Measurements from ENCODE around the gene OSBP2.

OSBP2 gene

DNA sequence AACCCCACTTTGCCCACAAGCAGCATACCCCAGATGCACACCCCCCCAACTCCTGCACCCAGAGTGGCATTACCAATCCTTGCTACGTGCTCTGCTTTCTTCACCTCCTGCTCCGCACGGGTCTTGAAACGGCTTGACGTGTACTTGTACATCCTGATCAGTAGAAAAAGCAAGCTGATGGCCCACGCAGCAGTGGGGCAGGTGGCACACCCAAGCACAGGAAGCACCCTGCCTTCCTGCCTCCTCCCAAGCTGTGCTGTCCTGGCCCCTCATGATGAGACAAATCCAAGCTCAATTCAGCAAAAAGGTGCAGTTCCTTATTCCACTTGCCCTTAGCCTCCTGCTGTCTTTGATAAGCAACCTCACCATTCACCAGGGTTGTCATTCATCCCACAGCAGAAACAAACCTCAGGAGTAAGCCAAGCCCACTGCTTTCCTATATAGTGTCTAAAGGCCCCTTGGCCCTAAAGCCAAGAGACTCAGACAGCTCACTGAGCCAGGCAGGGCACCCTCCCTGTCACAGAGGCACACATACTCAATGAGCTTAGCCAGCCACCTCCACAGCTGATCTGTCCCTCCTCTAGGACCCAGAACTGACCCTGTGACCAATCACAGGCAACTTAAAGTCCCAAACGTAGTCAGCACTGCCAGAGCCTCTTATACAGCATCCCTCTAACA is 246.2 kb downstream of the OSBP2 start:
- Histone ChIP-seq H3K9ac (ENCODE audit: low read length) (no peak overlapping the region), H3K9me3 (ENCODE audit: control insufficient read depth, low read length) (no peaks in the 10 kb centered on the region), H3K4me1 (ENCODE audit: control insufficient read depth, insufficient read depth, low read length) (no peaks in the 10 kb centered on the region), H3K4me3 (ENCODE audit: low read length) (no peak overlapping the region), H3K27me3 (replicated peaks; ENCODE audit: control insufficient read depth, insufficient read depth, low read length) (no peaks in the 10 kb centered on the region), H3K36me3 (ENCODE audit: control insufficient read depth, insufficient read depth, low read length, severe bottlenecking) (peaks cover 100% of the 10 kb centered on the region)
- DNase-seq (ENCODE audit: low read depth): no peak

DNA sequence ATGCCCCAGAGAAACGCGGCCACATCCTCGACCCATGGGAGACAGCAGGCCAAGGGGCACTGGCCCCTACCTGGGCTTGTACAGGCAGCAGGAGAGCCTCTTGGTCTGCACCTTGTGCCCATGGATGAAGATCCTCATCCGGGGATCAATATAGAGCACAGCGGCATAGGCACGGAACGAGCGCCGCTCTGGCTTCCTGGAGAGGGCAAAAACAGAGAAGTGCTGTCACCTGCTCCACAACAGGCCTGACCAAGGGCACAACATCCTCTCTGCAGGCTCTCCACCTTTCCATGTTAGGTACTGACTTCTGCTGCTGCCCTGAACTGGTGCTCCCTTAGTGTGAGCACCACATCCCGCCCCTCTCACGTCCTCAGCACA is 246.7 kb downstream of the OSBP2 start:
- Histone ChIP-seq H3K27me3 (replicated peaks; ENCODE audit: control insufficient read depth, insufficient read depth, low read length) (no peaks in the 10 kb centered on the region), H3K4me1 (ENCODE audit: control insufficient read depth, insufficient read depth, low read length) (no peaks in the 10 kb centered on the region), H3K9me3 (ENCODE audit: control insufficient read depth, low read length) (no peaks in the 10 kb centered on the region), H3K9ac (ENCODE audit: low read length) (no peak overlapping the region), H3K4me3 (ENCODE audit: low read length) (no peak overlapping the region), H3K36me3 (ENCODE audit: control insufficient read depth, insufficient read depth, low read length, severe bottlenecking) (peaks cover 100% of the 10 kb centered on the region)
- no peak for DNase-seq (ENCODE audit: low read depth)

- H3K9ac ChIP-seq (ENCODE audit: low read length): no peak overlapping the region
- no peaks in the 10 kb centered on the region for H3K27me3 ChIP-seq (replicated peaks; ENCODE audit: control insufficient read depth, insufficient read depth, low read length)
- no peaks in the 10 kb centered on the region for H3K9me3 ChIP-seq (ENCODE audit: control insufficient read depth, low read length)
- peaks cover 12% of the 10 kb centered on the region for H3K4me1 ChIP-seq (ENCODE audit: control insufficient read depth, insufficient read depth, low read length)
- H3K36me3 ChIP-seq (ENCODE audit: control insufficient read depth, insufficient read depth, low read length, severe bottlenecking): peaks cover 90% of the 10 kb centered on the region
- no peak overlapping the region for H3K4me3 ChIP-seq (ENCODE audit: low read length)
- no peak for DNase-seq (ENCODE audit: low read depth)
These were observed 248.7 kb downstream of the OSBP2 start for GRCh38 chr22:30943368-30943767.

- Histone ChIP-seq H3K4me3 (ENCODE audit: low read length) (no peak overlapping the region), H3K9me3 (ENCODE audit: control insufficient read depth, low read length) (no peaks in the 10 kb centered on the region), H3K27me3 (replicated peaks; ENCODE audit: control insufficient read depth, insufficient read depth, low read length) (no peaks in the 10 kb centered on the region), H3K9ac (ENCODE audit: low read length) (no peak overlapping the region), H3K36me3 (ENCODE audit: control insufficient read depth, insufficient read depth, low read length, severe bottlenecking) (peaks cover 90% of the 10 kb centered on the region), H3K4me1 (ENCODE audit: control insufficient read depth, insufficient read depth, low read length) (peaks cover 26% of the 10 kb centered on the region)
- DNase-seq (ENCODE audit: low read depth): no peak
These were observed 250.3 kb downstream of the OSBP2 start for GRCh38 chr22:30944986-30945385.

- Histone ChIP-seq H3K9me3 (ENCODE audit: control insufficient read depth, low read length) (no peaks in the 10 kb centered on the region), H3K9ac (ENCODE audit: low read length) (no peak overlapping the region), H3K27me3 (replicated peaks; ENCODE audit: control insufficient read depth, insufficient read depth, low read length) (no peaks in the 10 kb centered on the region), H3K4me1 (ENCODE audit: control insufficient read depth, insufficient read depth, low read length) (peaks cover 26% of the 10 kb centered on the region), H3K36me3 (ENCODE audit: control insufficient read depth, insufficient read depth, low read length, severe bottlenecking) (peaks cover 88% of the 10 kb centered on the region), H3K4me3 (ENCODE audit: low read length) (no peak overlapping the region)
- DNase-seq (ENCODE audit: low read depth): no peak
These were observed 251.0 kb downstream of the OSBP2 start for GRCh38 chr22:30945653-30946052.

DNA sequence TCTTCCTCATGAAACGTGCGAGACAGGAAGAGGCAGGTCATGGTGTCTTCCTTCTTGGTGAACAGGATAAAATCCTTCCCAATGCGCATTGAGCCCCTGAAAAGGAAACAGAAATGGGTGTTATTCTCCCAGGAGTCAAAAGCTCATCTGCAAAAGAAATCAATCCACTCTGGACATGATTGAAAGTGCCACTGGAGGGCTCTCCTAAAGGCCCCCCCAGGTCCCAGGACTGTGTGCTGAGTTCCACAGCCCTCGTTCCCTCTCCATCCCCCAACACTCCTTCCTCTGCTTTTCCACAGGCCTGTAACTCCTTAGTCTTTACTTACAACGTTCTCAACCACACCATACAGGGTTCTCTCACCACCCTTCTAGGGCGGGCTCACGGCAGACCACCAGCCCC is 251.7 kb downstream of the OSBP2 start:
- H3K36me3 ChIP-seq (ENCODE audit: control insufficient read depth, insufficient read depth, low read length, severe bottlenecking): peaks cover 88% of the 10 kb centered on the region
- no peaks in the 10 kb centered on the region for H3K9me3 ChIP-seq (ENCODE audit: control insufficient read depth, low read length)
- H3K27me3 ChIP-seq (replicated peaks; ENCODE audit: control insufficient read depth, insufficient read depth, low read length): no peaks in the 10 kb centered on the region
- H3K9ac ChIP-seq (ENCODE audit: low read length): no peak overlapping the region
- H3K4me1 ChIP-seq (ENCODE audit: control insufficient read depth, insufficient read depth, low read length): peaks cover 26% of the 10 kb centered on the region
- H3K4me3 ChIP-seq (ENCODE audit: low read length): no peak overlapping the region
- no peak for DNase-seq (ENCODE audit: low read depth)

- Histone ChIP-seq H3K4me1 (ENCODE audit: control insufficient read depth, insufficient read depth, low read length) (peaks cover 26% of the 10 kb centered on the region), H3K36me3 (ENCODE audit: control insufficient read depth, insufficient read depth, low read length, severe bottlenecking) (peaks cover 88% of the 10 kb centered on the region), H3K4me3 (ENCODE audit: low read length) (no peak overlapping the region), H3K27me3 (replicated peaks; ENCODE audit: control insufficient read depth, insufficient read depth, low read length) (no peaks in the 10 kb centered on the region), H3K9ac (ENCODE audit: low read length) (no peak overlapping the region), H3K9me3 (ENCODE audit: control insufficient read depth, low read length) (no peaks in the 10 kb centered on the region)
- no peak for DNase-seq (ENCODE audit: low read depth)
These were observed 252.6 kb downstream of the OSBP2 start for GRCh38 chr22:30947173-30947815.

GRCh38 chr22:30947816-30948454 is 253.3 kb downstream of the OSBP2 start:
- Histone ChIP-seq H3K36me3 (ENCODE audit: control insufficient read depth, insufficient read depth, low read length, severe bottlenecking) (peaks cover 88% of the 10 kb centered on the region), H3K4me3 (ENCODE audit: low read length) (no peak overlapping the region)

GRCh38 chr22:30948930-30949342 is 254.3 kb downstream of the OSBP2 start:
- Histone ChIP-seq H3K4me3 (ENCODE audit: low read length) (no peak overlapping the region), H3K9ac (ENCODE audit: low read length) (no peak overlapping the region), H3K27me3 (replicated peaks; ENCODE audit: control insufficient read depth, insufficient read depth, low read length) (no peaks in the 10 kb centered on the region), H3K9me3 (ENCODE audit: control insufficient read depth, low read length) (no peaks in the 10 kb centered on the region), H3K36me3 (ENCODE audit: control insufficient read depth, insufficient read depth, low read length, severe bottlenecking) (peaks cover 88% of the 10 kb centered on the region), H3K4me1 (ENCODE audit: control insufficient read depth, insufficient read depth, low read length) (peaks cover 26% of the 10 kb centered on the region)
- no peak for DNase-seq (ENCODE audit: low read depth)

More at GRCh38 chr22:30947816-30948454, 253.3 kb downstream of the OSBP2 start:
- peaks cover 26% of the 10 kb centered on the region for H3K4me1 ChIP-seq (ENCODE audit: control insufficient read depth, insufficient read depth, low read length)
- no peaks in the 10 kb centered on the region for H3K9me3 ChIP-seq (ENCODE audit: control insufficient read depth, low read length)
- DNase-seq (ENCODE audit: low read depth): peak; percentile 80
- H3K27me3 ChIP-seq (replicated peaks; ENCODE audit: control insufficient read depth, insufficient read depth, low read length): no peaks in the 10 kb centered on the region
- peak overlapping the region; percentile 33 for H3K9ac ChIP-seq (ENCODE audit: low read length)

DNA sequence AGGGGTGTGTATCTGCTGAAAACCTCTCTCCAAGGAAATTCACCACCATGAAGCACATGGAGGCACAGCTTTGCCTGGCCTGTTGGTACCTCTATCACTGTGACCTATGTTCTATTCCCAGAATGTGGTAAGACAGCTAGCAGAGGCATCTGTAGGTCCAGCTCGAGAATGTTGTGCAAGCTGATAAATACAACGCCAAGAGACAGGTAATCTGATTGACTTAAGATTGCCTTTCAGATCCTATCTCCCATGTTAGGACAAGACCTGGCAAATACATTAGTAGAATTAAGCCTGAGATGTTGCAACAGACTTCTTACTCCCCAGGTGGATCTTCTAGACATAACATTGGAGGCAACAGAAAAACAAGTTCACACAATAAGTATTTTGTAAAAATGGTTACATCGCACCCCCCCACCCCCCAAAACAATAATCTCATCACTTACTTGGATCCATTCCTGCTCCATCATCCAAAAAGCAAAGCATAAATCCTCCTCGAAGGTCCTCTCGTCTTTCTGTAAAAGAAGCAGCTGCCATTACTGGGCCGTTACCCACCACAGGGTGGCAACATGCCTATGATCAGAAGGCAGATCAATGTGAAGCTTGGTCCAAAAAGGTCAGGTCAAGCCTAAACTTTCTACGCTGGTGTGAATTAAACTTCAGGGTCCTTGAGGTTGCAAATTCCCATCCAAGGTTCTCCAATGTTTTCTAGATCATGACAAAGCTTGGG is 255.4 kb downstream of the OSBP2 start:
- Histone ChIP-seq H3K36me3 (ENCODE audit: control insufficient read depth, insufficient read depth, low read length, severe bottlenecking) (peaks cover 83% of the 10 kb centered on the region), H3K27me3 (replicated peaks; ENCODE audit: control insufficient read depth, insufficient read depth, low read length) (no peaks in the 10 kb centered on the region), H3K4me3 (ENCODE audit: low read length) (no peak overlapping the region), H3K9me3 (ENCODE audit: control insufficient read depth, low read length) (no peaks in the 10 kb centered on the region), H3K4me1 (ENCODE audit: control insufficient read depth, insufficient read depth, low read length) (peaks cover 26% of the 10 kb centered on the region), H3K9ac (ENCODE audit: low read length) (no peak overlapping the region)
- DNase-seq (ENCODE audit: low read depth): no peak

- peaks cover 15% of the 10 kb centered on the region for H3K4me1 ChIP-seq (ENCODE audit: control insufficient read depth, insufficient read depth, low read length)
- H3K36me3 ChIP-seq (ENCODE audit: control insufficient read depth, insufficient read depth, low read length, severe bottlenecking): peaks cover 75% of the 10 kb centered on the region
- H3K27me3 ChIP-seq (replicated peaks; ENCODE audit: control insufficient read depth, insufficient read depth, low read length): no peaks in the 10 kb centered on the region
- H3K9ac ChIP-seq (ENCODE audit: low read length): no peak overlapping the region
- H3K4me3 ChIP-seq (ENCODE audit: low read length): no peak overlapping the region
- no peaks in the 10 kb centered on the region for H3K9me3 ChIP-seq (ENCODE audit: control insufficient read depth, low read length)
- DNase-seq (ENCODE audit: low read depth): no peak
These were observed 258.5 kb downstream of the OSBP2 start for GRCh38 chr22:30953206-30953605.

Data from adipocyte (in vitro differentiated cells).